WTC11 (cell line): ENCODE measurements around the gene ACTN1. TPM values are rescaled to one million over a fixed set of nuclear protein-coding genes. Genes with fewer than 3 reads are reported as not detected.

Experiments
- ATAC-seq: fragments of 200-7000 bp; cut with Tn5 transposase; 2 replicates; pipeline ENCODE4 v1.10.0; 2021; ENCODE audit warnings: mild to moderate bottlenecking, moderate library complexity
- CTCF ChIA-PET: fragments of 300-600 bp; sonication (Branson Sonifier 250); formaldehyde crosslinking; loops from one replicate; lab custom pipeline; 2021; ENCODE audit warnings: antibody characterized with exemption; lab: Charles Lee
- POLR2A ChIA-PET: fragments of 350-600 bp; sonication (Branson Sonifier 250); formaldehyde crosslinking; loops from one replicate; lab custom pipeline; 2021; ENCODE audit warnings: antibody characterized with exemption; lab: Charles Lee
- DNase-seq: peaks from one replicate; pipeline ENCODE4 v3.0.0; 2021; ENCODE audit warnings: low spot score
- H3K27ac Mint-ChIP-seq: 2 replicates; pipeline ENCODE4 v1.8.0; 2021; ENCODE audit warnings: mixed read lengths
- H3K27me3 Mint-ChIP-seq: 2 replicates; pipeline ENCODE4 v1.8.0; 2021; ENCODE audit warnings: low read depth, mild to moderate bottlenecking, moderate library complexity, mixed read lengths
- H3K36me3 Mint-ChIP-seq: 2 replicates; pipeline ENCODE4 v1.8.0; 2021; ENCODE audit warnings: mixed read lengths
- H3K4me1 Mint-ChIP-seq: 2 replicates; pipeline ENCODE4 v1.8.0; 2022; ENCODE audit warnings: mixed read lengths
- H3K4me3 Mint-ChIP-seq: 2 replicates; pipeline ENCODE4 v1.8.0; 2021; ENCODE audit warnings: mild to moderate bottlenecking, moderate library complexity, mixed read lengths
- H3K9me3 Mint-ChIP-seq: 2 replicates; pipeline ENCODE4 v1.8.0; 2021; ENCODE audit warnings: mixed read lengths
- ATF1 ChIP-seq: sonication (generic); formaldehyde crosslinking; IDR thresholded peaks from 2 replicates; pipeline ENCODE4 v1.8.1; 2023; ENCODE audit warnings: mild to moderate bottlenecking, moderate library complexity, missing genetic modification reagents
- ELF4 ChIP-seq: sonication (generic); formaldehyde crosslinking; IDR thresholded peaks from 2 replicates; pipeline ENCODE4 v1.8.1; 2022; ENCODE audit warnings: low read depth, mild to moderate bottlenecking, moderate library complexity, missing genetic modification reagents
- FOXK1 ChIP-seq: sonication (generic); formaldehyde crosslinking; IDR thresholded peaks from 2 replicates; pipeline ENCODE4 v1.8.0; 2022; ENCODE audit warnings: mild to moderate bottlenecking, moderate library complexity, missing genetic modification reagents
- NR1H2 ChIP-seq: sonication (generic); formaldehyde crosslinking; IDR thresholded peaks from 2 replicates; pipeline ENCODE4 v1.9.0; 2021; ENCODE audit warnings: mild to moderate bottlenecking, moderate library complexity, missing genetic modification reagents
- TEAD4 ChIP-seq: sonication (generic); formaldehyde crosslinking; IDR thresholded peaks from 2 replicates; pipeline ENCODE4 v1.8.0; 2022; ENCODE audit warnings: mild to moderate bottlenecking, missing genetic modification reagents
- total RNA-seq: library from RNA; stranded (reverse); gene quantifications from 3 replicates; pipeline ENCODE4 v1.2.3, GENCODE V29; 2021
- TF ChIP-seq, protein P1 (sequence below): sonication (generic); formaldehyde crosslinking; IDR thresholded peaks from 2 replicates; pipeline ENCODE4 v1.8.1; 2023; ENCODE audit warnings: mild to moderate bottlenecking, missing genetic modification reagents
- TF ChIP-seq, protein P2 (sequence below): fragments of 250-450 bp; sonication (Bioruptor Pico); IDR thresholded peaks from 2 replicates; pipeline ENCODE4 v2.1.2; 2022; ENCODE audit warnings: mild to moderate bottlenecking, moderate library complexity
- TF ChIP-seq, protein P3 (sequence below): sonication (generic); formaldehyde crosslinking; IDR thresholded peaks from 2 replicates; pipeline ENCODE4 v1.8.1; 2022; ENCODE audit warnings: low read depth, missing genetic modification reagents, borderline replicate concordance
- TF ChIP-seq, protein P4 (sequence below): fragments of 250-450 bp; sonication (Bioruptor Pico); IDR thresholded peaks from 2 replicates; pipeline ENCODE4 v1.9.0; 2021; ENCODE audit warnings: mild to moderate bottlenecking
- TF ChIP-seq, protein P5 (sequence below): fragments of 250-450 bp; sonication (Bioruptor Pico); conservative IDR thresholded peaks from 2 replicates; pipeline ENCODE4 v1.9.0; 2021; ENCODE audit warnings: mild to moderate bottlenecking
- TF ChIP-seq, protein P6 (sequence below): fragments of 250-450 bp; sonication (Bioruptor Pico); IDR thresholded peaks from 2 replicates; pipeline ENCODE4 v1.9.0; 2021; ENCODE audit warnings: mild to moderate bottlenecking, borderline replicate concordance
- TF ChIP-seq, protein P7 (sequence below): fragments of 250-450 bp; sonication (Bioruptor Pico); IDR thresholded peaks from 2 replicates; pipeline ENCODE4 v1.8.0; 2021; ENCODE audit warnings: mild to moderate bottlenecking

Gene ACTN1
- total RNA-seq, 1 experiment from 2014 or later, result 196 TPM

DNA sequence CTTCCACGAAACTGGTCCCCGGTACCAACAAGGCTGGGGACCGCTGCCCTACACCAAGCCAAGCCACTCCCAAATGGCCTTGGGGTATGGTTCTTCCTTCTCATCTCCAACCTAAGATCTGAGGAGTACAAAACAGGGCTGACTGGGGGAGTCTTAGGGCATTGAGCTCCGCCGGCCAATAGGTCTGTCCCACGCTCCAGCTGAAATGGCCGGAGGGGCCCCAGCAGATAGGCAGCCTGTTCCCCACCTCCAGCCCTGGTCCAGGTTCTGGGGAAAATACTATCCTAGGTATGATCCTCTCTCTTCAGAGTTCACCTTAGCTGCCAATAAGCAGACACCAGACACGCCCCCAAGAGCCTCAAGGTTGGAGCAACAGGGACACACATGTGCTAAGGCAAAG, 90.2 kb downstream of the ACTN1 start (continued):
- TF ChIP-seq, protein P1, sequence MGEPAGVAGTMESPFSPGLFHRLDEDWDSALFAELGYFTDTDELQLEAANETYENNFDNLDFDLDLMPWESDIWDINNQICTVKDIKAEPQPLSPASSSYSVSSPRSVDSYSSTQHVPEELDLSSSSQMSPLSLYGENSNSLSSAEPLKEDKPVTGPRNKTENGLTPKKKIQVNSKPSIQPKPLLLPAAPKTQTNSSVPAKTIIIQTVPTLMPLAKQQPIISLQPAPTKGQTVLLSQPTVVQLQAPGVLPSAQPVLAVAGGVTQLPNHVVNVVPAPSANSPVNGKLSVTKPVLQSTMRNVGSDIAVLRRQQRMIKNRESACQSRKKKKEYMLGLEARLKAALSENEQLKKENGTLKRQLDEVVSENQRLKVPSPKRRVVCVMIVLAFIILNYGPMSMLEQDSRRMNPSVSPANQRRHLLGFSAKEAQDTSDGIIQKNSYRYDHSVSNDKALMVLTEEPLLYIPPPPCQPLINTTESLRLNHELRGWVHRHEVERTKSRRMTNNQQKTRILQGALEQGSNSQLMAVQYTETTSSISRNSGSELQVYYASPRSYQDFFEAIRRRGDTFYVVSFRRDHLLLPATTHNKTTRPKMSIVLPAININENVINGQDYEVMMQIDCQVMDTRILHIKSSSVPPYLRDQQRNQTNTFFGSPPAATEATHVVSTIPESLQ (CRISPR knock-in tag), result no peak
- TF ChIP-seq, protein P2, sequence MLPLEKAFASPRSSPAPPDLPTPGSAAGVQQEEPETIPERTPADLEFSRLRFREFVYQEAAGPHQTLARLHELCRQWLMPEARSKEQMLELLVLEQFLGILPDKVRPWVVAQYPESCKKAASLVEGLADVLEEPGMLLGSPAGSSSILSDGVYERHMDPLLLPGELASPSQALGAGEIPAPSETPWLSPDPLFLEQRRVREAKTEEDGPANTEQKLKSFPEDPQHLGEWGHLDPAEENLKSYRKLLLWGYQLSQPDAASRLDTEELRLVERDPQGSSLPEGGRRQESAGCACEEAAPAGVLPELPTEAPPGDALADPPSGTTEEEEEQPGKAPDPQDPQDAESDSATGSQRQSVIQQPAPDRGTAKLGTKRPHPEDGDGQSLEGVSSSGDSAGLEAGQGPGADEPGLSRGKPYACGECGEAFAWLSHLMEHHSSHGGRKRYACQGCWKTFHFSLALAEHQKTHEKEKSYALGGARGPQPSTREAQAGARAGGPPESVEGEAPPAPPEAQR (CRISPR knock-in tag), result no peak
- TF ChIP-seq, all 79 proteins: peak for 0

DNA sequence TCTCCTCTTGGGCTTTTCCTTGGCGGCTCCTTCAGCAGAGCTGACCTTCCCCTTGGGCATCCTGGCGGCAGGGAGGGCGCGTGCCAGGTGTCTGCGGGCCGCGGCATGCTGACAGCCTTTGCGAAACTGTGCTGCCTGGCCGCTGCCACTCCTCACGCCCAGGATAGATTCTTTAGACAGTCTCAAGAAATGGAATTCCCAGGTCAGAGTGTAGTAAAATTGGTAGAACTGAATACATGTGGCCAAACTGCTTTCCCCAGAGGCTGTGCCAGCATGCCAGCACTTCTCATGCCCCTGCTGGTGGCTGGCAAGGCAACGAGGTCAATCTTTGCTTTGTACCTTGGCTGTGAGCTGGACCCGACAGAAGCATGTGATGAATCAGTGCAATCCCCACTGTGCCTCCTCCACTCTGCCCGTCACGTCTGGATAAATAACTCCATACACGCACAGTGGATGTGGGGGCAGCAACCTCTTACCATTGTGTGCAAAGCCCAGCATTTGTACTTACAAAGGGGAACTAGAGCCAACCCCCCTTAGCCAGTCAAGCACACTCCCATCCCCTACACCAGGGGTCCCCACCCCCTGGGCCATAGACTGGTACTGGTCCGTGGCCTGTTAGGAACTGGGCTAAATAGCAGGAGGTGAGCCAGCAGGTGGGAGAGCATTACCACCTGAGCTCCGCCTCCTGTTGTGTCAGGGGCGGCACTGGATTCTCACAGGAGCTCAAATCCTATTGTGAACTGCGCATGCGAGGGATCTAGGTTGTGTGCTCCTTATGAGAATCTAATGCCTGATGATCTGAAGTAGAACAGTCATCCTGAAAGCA, 90.9 kb downstream of the ACTN1 start:
- no peak overlapping the region for H3K27ac Mint-ChIP-seq
- H3K36me3 Mint-ChIP-seq, result peaks cover 72% of the 10 kb centered on the region
- ATAC-seq (no peak), DNase-seq (no peak)
- ChIA-PET CTCF (no interaction called here), POLR2A (no interaction called here)
- TF ChIP-seq, protein P1 (CRISPR knock-in tag), result no peak
- no peak for TF ChIP-seq TEAD4
- TF ChIP-seq, protein P3, sequence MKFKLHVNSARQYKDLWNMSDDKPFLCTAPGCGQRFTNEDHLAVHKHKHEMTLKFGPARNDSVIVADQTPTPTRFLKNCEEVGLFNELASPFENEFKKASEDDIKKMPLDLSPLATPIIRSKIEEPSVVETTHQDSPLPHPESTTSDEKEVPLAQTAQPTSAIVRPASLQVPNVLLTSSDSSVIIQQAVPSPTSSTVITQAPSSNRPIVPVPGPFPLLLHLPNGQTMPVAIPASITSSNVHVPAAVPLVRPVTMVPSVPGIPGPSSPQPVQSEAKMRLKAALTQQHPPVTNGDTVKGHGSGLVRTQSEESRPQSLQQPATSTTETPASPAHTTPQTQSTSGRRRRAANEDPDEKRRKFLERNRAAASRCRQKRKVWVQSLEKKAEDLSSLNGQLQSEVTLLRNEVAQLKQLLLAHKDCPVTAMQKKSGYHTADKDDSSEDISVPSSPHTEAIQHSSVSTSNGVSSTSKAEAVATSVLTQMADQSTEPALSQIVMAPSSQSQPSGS (CRISPR knock-in tag), result no peak
- H3K9me3 Mint-ChIP-seq, result no peaks in the 10 kb centered on the region
- no peaks in the 10 kb centered on the region for H3K27me3 Mint-ChIP-seq
- no peaks in the 10 kb centered on the region for H3K4me1 Mint-ChIP-seq
- no peak overlapping the region for H3K4me3 Mint-ChIP-seq

DNA sequence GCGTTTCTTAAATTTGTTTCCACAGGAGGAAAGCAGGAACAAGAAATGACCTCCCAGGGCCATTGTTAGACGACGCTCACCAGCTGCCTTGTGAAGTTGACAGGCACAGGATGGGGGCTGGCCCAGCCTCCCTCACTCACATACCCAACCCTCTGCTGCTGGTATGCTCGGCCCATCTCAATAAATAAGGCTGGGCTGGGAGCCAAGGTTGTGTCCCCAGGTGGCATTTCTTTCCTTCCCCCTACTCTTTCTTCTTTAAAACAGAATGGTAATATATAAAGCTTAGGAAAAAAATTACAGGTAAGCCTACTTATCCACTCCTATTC, 93.0 kb downstream of the ACTN1 start:
- Mint-ChIP-seq H3K36me3 (peaks cover 74% of the 10 kb centered on the region), H3K27me3 (no peaks in the 10 kb centered on the region), H3K9me3 (no peaks in the 10 kb centered on the region), H3K4me1 (no peaks in the 10 kb centered on the region), H3K27ac (no peak overlapping the region), H3K4me3 (no peak overlapping the region)
- no peak for DNase-seq
- peak; percentile 53 for ATAC-seq
- ChIA-PET CTCF (interaction anchor here (0.7 kb wide), 1 partner anchor 23 kb away, joined by 3 read pairs; no protein-coding TSS in a partner anchor), POLR2A (interaction anchor here (0.7 kb wide), 1 partner anchor 119 kb away, joined by 3 read pairs; no protein-coding TSS in a partner anchor)
- no peak for TF ChIP-seq FOXK1 (CRISPR knock-in tag)
- TF ChIP-seq, protein P4, sequence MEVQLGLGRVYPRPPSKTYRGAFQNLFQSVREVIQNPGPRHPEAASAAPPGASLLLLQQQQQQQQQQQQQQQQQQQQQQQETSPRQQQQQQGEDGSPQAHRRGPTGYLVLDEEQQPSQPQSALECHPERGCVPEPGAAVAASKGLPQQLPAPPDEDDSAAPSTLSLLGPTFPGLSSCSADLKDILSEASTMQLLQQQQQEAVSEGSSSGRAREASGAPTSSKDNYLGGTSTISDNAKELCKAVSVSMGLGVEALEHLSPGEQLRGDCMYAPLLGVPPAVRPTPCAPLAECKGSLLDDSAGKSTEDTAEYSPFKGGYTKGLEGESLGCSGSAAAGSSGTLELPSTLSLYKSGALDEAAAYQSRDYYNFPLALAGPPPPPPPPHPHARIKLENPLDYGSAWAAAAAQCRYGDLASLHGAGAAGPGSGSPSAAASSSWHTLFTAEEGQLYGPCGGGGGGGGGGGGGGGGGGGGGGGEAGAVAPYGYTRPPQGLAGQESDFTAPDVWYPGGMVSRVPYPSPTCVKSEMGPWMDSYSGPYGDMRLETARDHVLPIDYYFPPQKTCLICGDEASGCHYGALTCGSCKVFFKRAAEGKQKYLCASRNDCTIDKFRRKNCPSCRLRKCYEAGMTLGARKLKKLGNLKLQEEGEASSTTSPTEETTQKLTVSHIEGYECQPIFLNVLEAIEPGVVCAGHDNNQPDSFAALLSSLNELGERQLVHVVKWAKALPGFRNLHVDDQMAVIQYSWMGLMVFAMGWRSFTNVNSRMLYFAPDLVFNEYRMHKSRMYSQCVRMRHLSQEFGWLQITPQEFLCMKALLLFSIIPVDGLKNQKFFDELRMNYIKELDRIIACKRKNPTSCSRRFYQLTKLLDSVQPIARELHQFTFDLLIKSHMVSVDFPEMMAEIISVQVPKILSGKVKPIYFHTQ (CRISPR knock-in tag), result no peak
- no peak for TF ChIP-seq NR1H2
- no peak for TF ChIP-seq ATF1 (CRISPR knock-in tag)
- TF ChIP-seq ELF4 (CRISPR knock-in tag), result no peak
- TF ChIP-seq, protein P5, sequence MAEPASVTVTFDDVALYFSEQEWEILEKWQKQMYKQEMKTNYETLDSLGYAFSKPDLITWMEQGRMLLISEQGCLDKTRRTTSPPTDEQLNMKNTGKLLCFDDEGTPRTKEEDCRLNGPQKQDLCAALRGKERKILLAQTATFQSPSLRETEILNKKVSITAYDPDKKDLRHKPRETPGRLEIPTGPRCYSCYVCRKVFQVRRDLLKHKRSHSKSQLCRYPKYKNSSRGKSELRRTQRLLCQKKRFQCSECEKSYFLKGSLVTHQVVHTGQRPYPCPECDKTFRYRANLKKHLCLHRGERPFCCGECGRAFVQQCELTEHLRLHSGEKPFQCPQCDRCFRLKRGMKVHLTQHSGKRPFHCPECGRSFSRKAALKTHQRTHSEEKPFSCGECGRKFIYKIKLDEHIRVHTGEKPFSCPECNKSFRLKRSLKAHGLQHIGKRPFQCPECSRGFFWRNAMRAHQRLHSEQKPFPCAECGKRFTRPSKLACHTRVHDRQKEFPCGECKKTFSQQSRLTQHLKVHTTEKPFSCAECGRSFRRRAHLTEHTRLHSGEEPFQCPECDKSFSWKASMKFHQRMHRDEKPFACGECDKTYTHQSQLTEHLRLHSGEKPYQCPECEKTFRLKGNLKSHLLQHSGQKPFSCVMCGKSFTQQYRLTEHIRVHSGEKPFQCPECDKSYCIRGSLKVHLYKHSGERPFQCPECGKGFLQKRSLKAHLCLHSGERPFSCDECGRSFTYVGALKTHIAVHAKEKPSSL, result no peak
- TF ChIP-seq, protein P6, sequence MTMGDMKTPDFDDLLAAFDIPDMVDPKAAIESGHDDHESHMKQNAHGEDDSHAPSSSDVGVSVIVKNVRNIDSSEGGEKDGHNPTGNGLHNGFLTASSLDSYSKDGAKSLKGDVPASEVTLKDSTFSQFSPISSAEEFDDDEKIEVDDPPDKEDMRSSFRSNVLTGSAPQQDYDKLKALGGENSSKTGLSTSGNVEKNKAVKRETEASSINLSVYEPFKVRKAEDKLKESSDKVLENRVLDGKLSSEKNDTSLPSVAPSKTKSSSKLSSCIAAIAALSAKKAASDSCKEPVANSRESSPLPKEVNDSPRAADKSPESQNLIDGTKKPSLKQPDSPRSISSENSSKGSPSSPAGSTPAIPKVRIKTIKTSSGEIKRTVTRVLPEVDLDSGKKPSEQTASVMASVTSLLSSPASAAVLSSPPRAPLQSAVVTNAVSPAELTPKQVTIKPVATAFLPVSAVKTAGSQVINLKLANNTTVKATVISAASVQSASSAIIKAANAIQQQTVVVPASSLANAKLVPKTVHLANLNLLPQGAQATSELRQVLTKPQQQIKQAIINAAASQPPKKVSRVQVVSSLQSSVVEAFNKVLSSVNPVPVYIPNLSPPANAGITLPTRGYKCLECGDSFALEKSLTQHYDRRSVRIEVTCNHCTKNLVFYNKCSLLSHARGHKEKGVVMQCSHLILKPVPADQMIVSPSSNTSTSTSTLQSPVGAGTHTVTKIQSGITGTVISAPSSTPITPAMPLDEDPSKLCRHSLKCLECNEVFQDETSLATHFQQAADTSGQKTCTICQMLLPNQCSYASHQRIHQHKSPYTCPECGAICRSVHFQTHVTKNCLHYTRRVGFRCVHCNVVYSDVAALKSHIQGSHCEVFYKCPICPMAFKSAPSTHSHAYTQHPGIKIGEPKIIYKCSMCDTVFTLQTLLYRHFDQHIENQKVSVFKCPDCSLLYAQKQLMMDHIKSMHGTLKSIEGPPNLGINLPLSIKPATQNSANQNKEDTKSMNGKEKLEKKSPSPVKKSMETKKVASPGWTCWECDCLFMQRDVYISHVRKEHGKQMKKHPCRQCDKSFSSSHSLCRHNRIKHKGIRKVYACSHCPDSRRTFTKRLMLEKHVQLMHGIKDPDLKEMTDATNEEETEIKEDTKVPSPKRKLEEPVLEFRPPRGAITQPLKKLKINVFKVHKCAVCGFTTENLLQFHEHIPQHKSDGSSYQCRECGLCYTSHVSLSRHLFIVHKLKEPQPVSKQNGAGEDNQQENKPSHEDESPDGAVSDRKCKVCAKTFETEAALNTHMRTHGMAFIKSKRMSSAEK, result no peak
- TF ChIP-seq, protein P7, sequence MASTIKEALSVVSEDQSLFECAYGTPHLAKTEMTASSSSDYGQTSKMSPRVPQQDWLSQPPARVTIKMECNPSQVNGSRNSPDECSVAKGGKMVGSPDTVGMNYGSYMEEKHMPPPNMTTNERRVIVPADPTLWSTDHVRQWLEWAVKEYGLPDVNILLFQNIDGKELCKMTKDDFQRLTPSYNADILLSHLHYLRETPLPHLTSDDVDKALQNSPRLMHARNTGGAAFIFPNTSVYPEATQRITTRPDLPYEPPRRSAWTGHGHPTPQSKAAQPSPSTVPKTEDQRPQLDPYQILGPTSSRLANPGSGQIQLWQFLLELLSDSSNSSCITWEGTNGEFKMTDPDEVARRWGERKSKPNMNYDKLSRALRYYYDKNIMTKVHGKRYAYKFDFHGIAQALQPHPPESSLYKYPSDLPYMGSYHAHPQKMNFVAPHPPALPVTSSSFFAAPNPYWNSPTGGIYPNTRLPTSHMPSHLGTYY (CRISPR knock-in tag), result no peak
